Activated CD8-positive, alpha-beta memory T cell treated with anti-CD3 and anti-CD28 coated beads for 1 hour (primary cell): Measurements from ENCODE around the gene OPA1.

Experiments used
- DNase-seq, 2 donors: peaks; one replicate each; pipeline ENCODE4 v3.0.0-alpha.2; 2020; ENCODE audit warnings: low read depth in 1 of 2; ENCODE audit errors: extremely low read depth in 1 of 2

Gene OPA1

DNA sequence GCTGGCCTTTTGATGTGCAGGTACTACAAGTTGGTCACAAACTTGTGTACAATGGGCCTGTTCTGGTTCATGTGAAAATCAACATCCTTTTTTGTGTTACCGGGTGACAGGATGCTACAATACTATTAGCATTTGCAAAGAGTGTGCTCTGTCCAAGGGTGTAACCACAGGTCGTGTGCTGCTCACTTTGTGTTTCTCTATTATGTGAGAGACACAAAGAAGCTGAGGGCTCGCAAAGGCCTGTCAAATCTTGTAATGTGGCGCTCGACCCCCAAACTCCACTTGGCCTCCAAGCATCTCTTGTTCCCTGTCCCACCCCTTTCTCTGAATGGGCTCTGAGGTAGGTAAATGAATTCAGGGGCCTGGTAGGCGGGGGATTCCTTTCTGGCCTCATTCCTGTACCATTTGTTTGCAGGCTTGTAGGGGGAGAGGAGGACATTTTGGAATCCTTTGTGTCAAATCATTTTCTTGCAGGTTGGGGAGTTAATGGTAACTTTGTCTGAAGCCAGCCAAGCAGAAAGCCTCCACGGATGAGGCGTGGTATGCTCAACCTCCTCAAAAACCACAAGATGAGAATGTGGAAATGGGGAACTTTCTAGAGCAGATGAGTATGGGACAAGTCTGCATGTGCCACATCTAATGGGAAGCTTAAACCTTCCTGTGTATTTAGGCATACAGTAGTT lies 109.1 kb downstream of the OPA1 start:
- DNase-seq, result no peak

DNA sequence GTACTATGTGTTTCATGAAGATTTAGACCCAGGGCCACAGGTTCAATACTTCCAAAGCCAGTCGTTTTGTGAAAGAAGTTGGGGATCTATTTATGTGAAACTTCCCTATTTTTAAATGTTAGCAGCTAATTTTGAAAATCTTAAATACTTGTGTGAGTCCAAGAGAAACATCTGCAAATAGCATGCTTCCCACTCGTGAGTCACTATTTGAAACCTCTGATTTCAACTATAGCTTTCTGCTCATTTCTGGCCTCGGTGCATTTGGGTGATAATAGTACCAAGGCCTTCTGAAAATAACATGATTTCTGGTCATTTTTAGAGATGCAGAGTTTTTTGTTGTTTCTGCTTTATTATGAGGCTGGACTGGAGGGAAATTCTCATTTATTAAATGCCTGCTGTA lies 110.0 kb downstream of the OPA1 start:
- DNase-seq, result no peak

- no peak for DNase-seq
These were observed 111.4 kb downstream of the OPA1 start for GRCh38 chr3:193704431-193704830.

DNA sequence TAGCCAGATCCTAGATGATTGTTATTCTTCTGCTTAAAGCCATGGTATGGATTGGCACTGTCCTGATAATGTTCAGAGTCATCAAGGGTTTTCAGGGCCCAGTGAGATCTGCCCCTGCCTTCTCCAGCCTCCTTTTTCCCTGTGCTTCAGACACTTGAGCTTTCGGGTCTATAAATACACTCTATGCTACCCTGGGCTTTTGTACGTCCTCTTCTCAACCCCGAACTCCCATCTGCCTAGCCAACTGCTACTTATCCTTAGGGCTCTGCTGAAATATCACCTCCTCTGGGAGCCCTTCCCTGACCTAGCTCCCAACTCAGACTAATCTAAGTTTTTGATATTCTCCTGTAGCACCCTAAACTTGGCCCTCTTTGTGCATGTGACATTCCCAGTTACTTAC lies 115.3 kb downstream of the OPA1 start:
- no peak for DNase-seq

DNA sequence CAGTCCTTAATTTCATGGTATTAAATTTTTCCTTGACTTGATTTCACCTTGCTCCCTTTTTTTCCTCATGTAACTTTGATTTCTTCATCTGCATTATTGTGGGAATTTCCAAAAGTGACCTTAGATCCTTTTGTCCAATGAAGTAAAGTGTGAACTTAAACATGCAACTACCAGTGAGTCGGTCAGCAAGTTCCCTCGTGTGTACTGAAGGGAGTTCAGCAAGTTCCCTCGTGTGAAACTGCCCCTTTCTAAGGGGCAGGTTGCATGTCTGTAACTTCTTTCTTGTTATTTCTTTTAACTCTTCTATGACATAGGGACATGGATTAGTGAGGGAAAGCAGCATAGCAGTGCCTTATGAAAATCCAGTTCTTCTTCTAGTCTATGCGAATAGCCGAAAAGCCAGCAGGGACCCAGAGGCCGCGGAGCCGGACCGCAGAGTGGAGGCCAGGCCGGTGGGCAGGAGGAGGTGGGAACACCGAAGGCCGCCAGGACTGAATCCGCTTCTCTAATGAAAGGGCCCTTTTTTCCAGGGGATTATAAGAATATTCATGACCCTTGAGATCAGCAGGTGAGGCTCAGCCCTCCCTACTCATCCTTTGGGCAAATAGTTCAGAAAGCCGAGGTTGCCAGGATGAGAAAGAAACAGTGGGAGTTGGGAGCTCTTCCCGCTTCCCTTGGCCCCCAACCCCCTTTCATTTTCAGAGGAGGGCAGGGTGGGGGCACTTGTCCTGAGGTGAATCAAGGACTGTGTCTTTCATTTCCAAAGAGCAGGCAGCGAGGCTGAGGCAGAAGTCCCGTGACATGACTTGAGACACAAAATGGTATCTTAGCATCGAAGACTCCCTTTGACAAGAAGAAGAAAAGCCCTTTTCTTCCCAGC lies 117.5 kb downstream of the OPA1 start:
- no peak for DNase-seq

DNA sequence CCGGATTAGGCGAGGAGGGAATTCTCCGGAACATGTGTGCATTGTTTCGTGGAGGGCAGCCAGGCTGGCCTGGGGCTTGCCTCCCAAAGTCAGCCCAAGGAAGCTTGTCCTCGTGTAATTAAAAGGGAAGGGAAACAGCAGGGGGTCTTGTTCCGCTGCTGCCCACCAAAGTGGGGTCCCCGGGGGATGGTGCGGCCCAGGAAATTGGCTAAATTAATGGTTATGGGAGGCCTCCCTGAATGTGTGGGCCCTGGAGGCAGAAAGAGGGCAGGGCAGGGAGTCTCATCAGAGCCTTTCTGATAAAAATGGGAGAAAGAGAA lies 118.1 kb downstream of the OPA1 start:
- no peak for DNase-seq

GRCh38 chr3:193711523-193711963 lies 118.5 kb downstream of the OPA1 start:
- no peak for DNase-seq

DNA sequence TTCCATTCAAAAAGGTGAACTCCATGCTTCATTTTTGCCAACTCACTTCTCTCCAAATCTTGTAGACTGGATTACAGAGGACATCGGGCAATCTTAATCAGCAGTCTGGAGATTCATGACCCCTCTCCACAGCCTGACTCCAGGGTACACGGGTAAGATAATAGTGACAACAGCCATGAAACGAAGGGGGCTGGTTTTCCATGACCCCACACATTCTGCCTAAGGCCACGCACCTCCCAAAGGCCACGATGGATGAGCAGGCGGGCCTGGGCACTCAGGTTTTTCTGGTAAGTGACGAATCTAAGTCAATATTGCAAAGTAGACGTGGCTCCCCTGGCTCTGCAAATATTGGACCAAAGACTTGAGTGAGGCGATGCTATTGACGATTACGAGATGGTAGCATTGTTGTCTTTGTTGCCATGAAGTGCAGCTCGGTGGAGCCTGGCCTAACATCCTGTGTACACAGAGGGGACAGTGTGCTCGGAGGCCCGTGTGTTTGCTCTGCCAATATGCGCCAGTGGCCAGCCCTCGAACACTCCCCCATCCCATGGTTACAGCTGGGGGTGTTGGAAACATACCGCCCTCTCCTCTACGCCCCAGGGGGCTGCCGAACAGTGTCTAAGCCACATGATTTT lies 119.1 kb downstream of the OPA1 start:
- no peak for DNase-seq

DNA sequence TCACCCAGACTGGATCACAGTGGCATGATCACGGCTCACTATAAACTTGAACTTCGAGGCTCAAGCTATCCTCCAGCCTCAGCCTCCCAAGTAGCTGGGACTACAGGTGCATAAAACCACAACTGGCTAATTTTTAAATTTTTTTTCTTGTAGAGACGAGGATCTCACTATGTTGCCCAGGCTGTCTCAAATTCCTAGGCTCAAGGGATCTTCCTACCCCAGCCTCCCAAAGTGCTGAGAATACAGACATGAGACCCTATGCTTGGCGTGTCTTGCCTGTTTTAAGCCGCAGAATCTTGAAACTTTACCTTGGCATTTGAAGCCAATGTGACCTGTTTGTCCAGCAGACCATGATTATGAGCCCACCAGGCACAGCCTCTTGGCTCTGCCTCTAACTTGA lies 119.9 kb downstream of the OPA1 start:
- DNase-seq, result no peak

DNA sequence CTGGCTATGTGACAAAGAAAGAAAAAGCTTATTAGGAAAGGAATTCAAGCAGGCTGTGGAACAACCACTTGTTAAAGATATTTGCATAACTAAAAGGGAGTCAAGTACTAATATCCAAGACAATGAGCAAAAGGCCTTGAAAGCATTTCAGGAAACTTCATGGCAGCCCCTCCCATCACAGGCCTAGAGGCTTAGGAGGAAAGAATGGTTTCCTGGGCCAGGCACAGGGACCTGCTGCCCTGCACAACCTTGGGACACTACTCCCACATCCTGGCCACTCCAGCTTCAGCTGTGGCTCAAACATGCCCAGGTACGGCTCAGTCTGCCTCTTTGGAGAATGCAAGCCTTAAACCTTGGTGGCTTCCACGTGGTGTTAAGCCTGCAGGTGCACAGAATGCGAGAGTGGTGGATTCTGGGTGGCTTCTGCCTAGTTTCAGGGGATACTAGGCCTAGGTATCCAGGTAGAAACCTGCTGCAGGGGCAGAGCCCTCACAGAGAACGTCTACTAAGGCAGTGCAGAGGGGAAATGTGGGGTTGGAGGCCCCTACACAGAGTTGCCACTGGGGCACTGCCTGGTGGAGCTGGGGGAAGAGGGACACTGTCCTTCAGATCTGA lies 121.6 kb downstream of the OPA1 start:
- no peak for DNase-seq

- no peak for DNase-seq
These were observed 123.1 kb downstream of the OPA1 start for GRCh38 chr3:193716150-193716549.

GRCh38 chr3:193719735-193720134 lies 126.7 kb downstream of the OPA1 start:
- no peak for DNase-seq

DNA sequence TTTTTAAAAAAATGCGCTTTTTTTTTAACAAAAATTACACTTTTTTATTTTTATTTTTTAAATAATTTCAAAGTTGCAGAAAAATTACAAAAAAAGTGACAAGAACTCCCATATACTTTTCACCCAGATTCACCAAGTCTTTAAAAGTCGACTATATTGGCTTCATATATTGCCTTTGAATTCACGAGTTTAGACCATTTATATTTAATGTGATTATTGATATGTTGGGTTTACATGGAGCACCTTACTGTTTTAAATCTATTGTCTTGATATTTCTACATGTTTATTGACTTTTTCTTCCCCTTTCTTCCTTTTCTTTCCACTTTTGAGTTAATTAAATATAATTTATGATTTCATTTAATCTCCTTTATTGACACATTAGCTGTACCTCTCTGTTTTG lies 127.2 kb downstream of the OPA1 start:
- DNase-seq, result no peak

GRCh38 chr3:193722566-193722965 lies 129.6 kb downstream of the OPA1 start:
- DNase-seq, result no peak

- no peak for DNase-seq
These were observed 134.1 kb downstream of the OPA1 start for GRCh38 chr3:193727089-193727488.

GRCh38 chr3:193728429-193729087 lies 135.6 kb downstream of the OPA1 start:
- no peak for DNase-seq

DNA sequence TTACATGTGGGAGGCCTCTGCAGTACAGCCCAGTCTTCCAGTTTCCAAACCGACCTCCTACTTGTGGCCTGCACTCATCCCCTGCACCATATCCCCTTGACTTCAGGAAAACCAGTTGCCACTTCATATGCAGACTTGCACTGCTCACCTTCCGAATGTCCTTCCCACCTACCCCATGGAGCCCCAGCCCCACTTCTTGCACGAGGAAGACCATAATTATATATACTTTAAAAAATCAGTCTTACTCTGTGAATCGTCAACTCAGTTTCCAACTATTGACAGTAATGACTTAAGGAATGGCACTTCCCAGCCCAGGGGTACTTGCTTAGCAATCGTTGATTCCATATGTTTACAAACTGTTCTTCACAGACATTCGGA lies 136.1 kb downstream of the OPA1 start:
- DNase-seq, result no peak

GRCh38 chr3:193729601-193730000 lies 136.6 kb downstream of the OPA1 start:
- no peak for DNase-seq

GRCh38 chr3:193730511-193730910 lies 137.5 kb downstream of the OPA1 start:
- no peak for DNase-seq

DNA sequence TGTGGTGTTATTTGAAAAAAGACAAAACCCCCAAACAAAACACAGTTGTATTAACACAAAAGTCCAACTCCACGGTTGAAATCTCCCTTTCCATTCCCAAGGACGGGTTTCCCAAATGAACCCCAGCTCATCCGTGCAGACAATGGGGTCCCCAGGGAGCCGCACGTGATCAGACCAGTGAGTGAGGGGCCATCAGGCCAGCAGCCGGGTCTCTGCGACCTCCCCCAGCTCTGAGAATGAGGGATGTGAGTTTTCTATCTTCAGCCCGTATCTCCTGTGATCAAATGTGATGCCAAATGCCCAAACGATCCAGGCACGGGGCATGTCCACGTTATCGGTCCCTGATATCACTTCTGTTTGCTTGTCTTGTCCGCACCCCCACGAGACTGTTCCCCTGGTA lies 138.0 kb downstream of the OPA1 start:
- DNase-seq, result no peak

DNA sequence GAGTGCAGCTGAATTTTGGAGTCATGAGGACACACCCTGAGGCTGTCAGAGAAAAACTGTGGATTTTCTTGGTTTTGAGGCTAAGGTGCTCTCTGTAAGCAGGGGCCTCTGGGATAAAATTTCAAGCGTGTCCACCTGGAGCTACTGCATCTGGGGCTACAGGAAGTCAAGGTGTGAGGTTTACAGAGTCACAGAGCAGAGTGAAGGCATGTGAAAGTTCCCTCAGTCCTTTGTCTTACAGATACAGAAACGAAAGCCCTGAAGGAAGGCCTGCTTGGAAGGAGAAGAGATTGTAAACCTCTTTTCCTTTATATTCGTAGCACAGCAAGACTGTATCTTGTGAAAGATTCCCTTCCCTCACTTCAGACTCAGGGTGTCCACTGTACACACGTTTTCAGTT lies 138.6 kb downstream of the OPA1 start:
- no peak for DNase-seq
